ENCODE data around the gene NINJ2.
"Not testable (repeated sequence)": the region's sequence is repeated elsewhere in the genome, so short reads cannot be mapped to it uniquely, and the experiment has no call there.

Gene NINJ2

GRCh38 chr12:659090-659683 is 4.1 kb downstream of the NINJ2 start:
- Mint-ChIP-seq H3K27me3 (no peaks in the 10 kb centered on the region), H3K9me3 (no peaks in the 10 kb centered on the region), H3K4me1 (peaks cover 30% of the 10 kb centered on the region), H3K27ac (no peak overlapping the region), H3K4me3 (no peak overlapping the region)
- no peak for DNase-seq
- ATAC-seq, result no peak

GRCh38 chr12:650983-651382 is 12.3 kb downstream of the NINJ2 start:
- peaks cover 18% of the 10 kb centered on the region for H3K4me1 Mint-ChIP-seq
- no peaks in the 10 kb centered on the region for H3K27me3 Mint-ChIP-seq
- no peak for DNase-seq
- peak; percentile 23 for ATAC-seq
- H3K4me3 Mint-ChIP-seq, result no peak overlapping the region
- no peaks in the 10 kb centered on the region for H3K9me3 Mint-ChIP-seq
- no peak overlapping the region for H3K27ac Mint-ChIP-seq

- H3K27ac Mint-ChIP-seq, result peak overlapping the region in 1 of 2 donors; percentile 40
- H3K9me3 Mint-ChIP-seq, result no peaks in the 10 kb centered on the region
- H3K27me3 Mint-ChIP-seq, result no peaks in the 10 kb centered on the region
- no peak overlapping the region for H3K4me3 Mint-ChIP-seq
- H3K4me1 Mint-ChIP-seq, result peaks cover 45% of the 10 kb centered on the region
- DNase-seq, result no peak
- ATAC-seq, result no peak
Observed at GRCh38 chr12:647385-648085, 15.7 kb downstream of the NINJ2 start.

- no peaks in the 10 kb centered on the region for H3K9me3 Mint-ChIP-seq
- H3K27me3 Mint-ChIP-seq, result no peaks in the 10 kb centered on the region
- ATAC-seq (no peak), DNase-seq (no peak)
- H3K4me1 Mint-ChIP-seq, result peaks cover 45% of the 10 kb centered on the region
- H3K4me3 Mint-ChIP-seq, result no peak overlapping the region
- no peak overlapping the region for H3K27ac Mint-ChIP-seq
Observed at GRCh38 chr12:646442-647384, 16.5 kb downstream of the NINJ2 start.

GRCh38 chr12:645563-646071 is 17.6 kb downstream of the NINJ2 start:
- ATAC-seq (no peak), DNase-seq (no peak)
- H3K4me3 Mint-ChIP-seq, result no peak overlapping the region
- H3K4me1 Mint-ChIP-seq, result peaks cover 54% of the 10 kb centered on the region
- H3K27me3 Mint-ChIP-seq, result no peaks in the 10 kb centered on the region
- no peaks in the 10 kb centered on the region for H3K9me3 Mint-ChIP-seq
- H3K27ac Mint-ChIP-seq, result no peak overlapping the region

GRCh38 chr12:644818-645552 is 18.3 kb downstream of the NINJ2 start:
- Mint-ChIP-seq H3K4me1 (peaks cover 61% of the 10 kb centered on the region), H3K27me3 (no peaks in the 10 kb centered on the region), H3K27ac (no peak overlapping the region), H3K9me3 (no peaks in the 10 kb centered on the region), H3K4me3 (no peak overlapping the region)
- ATAC-seq (no peak), DNase-seq (no peak)

- Mint-ChIP-seq H3K4me1 (peaks cover 68% of the 10 kb centered on the region), H3K27ac (no peak overlapping the region)
Observed at GRCh38 chr12:644303-644639, 19.0 kb downstream of the NINJ2 start.

GRCh38 chr12:643475-644302 is 19.6 kb downstream of the NINJ2 start:
- Mint-ChIP-seq H3K9me3 (no peaks in the 10 kb centered on the region), H3K27ac (peak overlapping the region; percentile 87 to 94), H3K4me1 (peaks cover 74% of the 10 kb centered on the region), H3K4me3 (peak overlapping the region; percentile 80), H3K27me3 (no peaks in the 10 kb centered on the region)
- DNase-seq (no peak), ATAC-seq (no peak)

More at GRCh38 chr12:644303-644639, 19.0 kb downstream of the NINJ2 start:
- ATAC-seq (no peak), DNase-seq (no peak)
- H3K4me3 Mint-ChIP-seq, result peak overlapping the region; percentile 80
- no peaks in the 10 kb centered on the region for H3K9me3 Mint-ChIP-seq
- no peaks in the 10 kb centered on the region for H3K27me3 Mint-ChIP-seq

- peak overlapping the region; percentile 97 for H3K27ac Mint-ChIP-seq
- peaks cover 76% of the 10 kb centered on the region for H3K4me1 Mint-ChIP-seq
- DNase-seq (peak; percentile 77 to 85), ATAC-seq (peak; percentile 92)
- H3K9me3 Mint-ChIP-seq, result no peaks in the 10 kb centered on the region
- H3K27me3 Mint-ChIP-seq, result no peaks in the 10 kb centered on the region
- peak overlapping the region; percentile 80 to 89 for H3K4me3 Mint-ChIP-seq
Observed at GRCh38 chr12:642633-643474, 20.4 kb downstream of the NINJ2 start.

GRCh38 chr12:641321-641720 is 21.9 kb downstream of the NINJ2 start:
- H3K4me3 Mint-ChIP-seq, result peak overlapping the region in 1 of 2 donors; percentile 44
- not testable (repeated sequence) for H3K27ac Mint-ChIP-seq, ATAC-seq, H3K9me3 Mint-ChIP-seq, H3K27me3 Mint-ChIP-seq, DNase-seq
- H3K4me1 Mint-ChIP-seq, result peaks cover 69% of the 10 kb centered on the region

GRCh38 chr12:640773-641172 is 22.5 kb downstream of the NINJ2 start:
- Mint-ChIP-seq H3K27ac (peak overlapping the region; percentile 65 to 68), H3K4me3 (peak overlapping the region in 1 of 2 donors; percentile 10), H3K27me3 (no peaks in the 10 kb centered on the region), H3K4me1 (peaks cover 66% of the 10 kb centered on the region), H3K9me3 (no peaks in the 10 kb centered on the region)
- no peak for DNase-seq
- no peak for ATAC-seq

- Mint-ChIP-seq H3K4me1 (peaks cover 59% of the 10 kb centered on the region), H3K4me3 (no peak overlapping the region), H3K9me3 (no peaks in the 10 kb centered on the region), H3K27me3 (no peaks in the 10 kb centered on the region), H3K27ac (peak overlapping the region in 1 of 2 donors; percentile 52)
- DNase-seq, result no peak
- ATAC-seq, result no peak
Observed at GRCh38 chr12:639988-640387, 23.3 kb downstream of the NINJ2 start.

GRCh38 chr12:639566-639965 is 23.7 kb downstream of the NINJ2 start:
- no peaks in the 10 kb centered on the region for H3K27me3 Mint-ChIP-seq
- peaks cover 55% of the 10 kb centered on the region for H3K4me1 Mint-ChIP-seq
- H3K27ac Mint-ChIP-seq, result peak overlapping the region in 1 of 2 donors; percentile 87
- DNase-seq, result peak; percentile 10 to 17
- no peak overlapping the region for H3K4me3 Mint-ChIP-seq
- no peaks in the 10 kb centered on the region for H3K9me3 Mint-ChIP-seq
- ATAC-seq, result peak; percentile 54

Data from stimulated activated naive CD8-positive, alpha-beta T cell treated with anti-CD3 and anti-CD28 coated beads, Interleukin-15, amount 100 ng/mL, for 72 hours (primary cell).